HG03196 (cell line): ENCODE data around the gene CREB5.

ENCODE experiments used
- ATAC-seq: cut with Tn5 transposase; IDR thresholded peaks from one replicate; pipeline ENCODE4 v1.9.1; 2021; ENCODE audit not compliant: unreplicated experiment

CREB5 gene

DNA sequence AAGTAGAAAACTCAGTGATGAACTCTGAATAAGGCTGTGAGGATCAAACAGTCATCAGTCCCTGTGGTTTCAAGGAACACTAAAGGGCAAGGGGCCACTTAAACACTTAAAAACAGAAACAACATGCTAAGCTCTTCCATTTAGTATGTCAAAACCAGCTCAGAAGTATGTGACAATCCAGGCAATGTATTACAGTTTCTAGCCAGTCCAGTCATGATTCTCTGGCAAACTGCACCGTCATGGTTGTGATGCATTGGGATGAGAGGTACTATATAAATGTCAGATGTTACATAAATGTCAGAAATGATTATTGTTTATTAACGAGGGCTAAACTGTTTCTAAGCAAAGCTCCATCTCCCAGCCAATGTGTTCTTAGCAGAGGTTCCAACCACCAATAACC, 4.7 kb upstream of the CREB5 start:
- ATAC-seq, result no peak

GRCh38 chr7:28408105-28408959, 4.0 kb upstream of the CREB5 start:
- no peak for ATAC-seq

DNA sequence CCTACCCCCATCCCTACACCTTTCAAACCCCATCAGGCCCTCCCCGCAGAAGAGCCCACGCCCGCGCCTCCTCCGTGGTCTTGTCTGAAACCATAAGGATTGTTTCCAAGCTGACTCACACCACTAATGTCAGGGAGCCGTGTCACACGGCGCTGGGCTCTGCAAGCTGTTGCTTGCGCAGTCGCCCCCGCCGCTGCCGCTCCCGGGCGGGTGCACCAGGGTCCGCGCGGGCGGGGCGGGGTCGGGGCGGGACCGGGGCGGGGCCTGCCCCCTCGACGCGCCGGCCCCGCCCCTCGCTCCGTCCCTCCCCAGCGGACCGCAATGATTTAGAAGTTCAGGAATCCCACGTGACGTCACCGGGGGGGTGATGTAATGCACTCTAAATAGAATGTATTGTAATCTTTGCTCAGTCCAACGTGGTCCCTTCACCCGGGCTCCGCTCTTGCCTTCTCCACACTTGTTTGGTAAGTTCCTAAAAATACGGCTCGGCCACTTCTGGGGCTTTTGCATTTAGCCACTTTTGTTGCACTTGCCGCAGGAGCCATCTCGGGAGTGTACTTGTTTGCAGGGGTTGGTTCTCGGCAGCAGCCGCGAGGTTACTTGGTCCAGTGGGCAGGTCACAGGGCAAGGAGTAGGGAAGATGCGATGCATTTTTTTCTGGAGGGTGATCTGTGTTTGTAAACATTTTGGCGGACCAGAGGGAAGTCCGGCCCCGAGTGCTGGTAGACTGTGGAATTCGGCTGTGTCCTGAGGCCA, 3.2 kb upstream of the CREB5 start:
- no peak for ATAC-seq

DNA sequence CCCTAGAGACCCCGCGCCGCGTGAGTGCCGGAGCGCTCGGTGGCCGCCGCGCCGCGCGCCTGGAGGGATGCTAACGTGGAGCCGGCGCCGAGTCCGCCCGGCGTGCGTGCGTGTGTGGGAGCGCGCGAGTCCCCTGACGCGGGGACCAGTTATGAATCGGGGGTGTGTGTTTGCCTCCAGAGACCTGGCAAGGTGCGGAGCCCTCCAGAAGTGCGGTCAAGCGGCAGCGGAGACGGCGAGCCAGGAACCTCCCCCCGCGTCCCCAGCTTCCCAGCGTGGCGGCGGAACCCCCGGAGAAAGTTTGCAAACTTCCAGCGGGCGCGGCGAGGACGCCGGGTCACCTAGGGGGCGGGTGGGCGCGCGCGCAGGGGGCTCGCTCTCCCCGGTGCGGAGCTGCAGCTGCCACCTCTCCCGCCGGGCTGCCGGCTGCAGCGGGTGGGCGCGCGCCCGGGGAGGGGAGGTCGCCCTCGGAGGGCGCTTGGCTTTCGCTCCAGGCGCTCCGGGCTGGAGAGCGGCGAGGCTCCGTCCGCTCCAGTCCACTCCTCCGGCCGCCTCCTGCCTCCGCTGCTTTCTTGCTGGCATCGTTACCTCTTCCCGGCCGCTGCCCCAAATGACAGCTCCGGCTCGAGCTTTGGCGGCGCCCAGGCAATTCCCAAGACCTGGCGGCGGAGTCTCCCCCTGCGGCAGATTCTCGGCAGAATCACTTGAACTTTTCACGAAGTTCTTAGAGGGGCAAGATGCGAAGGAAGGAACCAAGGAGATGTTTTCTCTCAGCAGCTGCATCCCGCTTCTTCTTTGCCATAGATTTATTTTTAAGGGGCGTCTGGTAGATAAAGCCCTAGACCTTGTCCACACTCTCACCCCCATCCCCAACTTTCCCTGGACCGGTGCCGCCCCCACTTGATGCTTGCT, 2.3 kb upstream of the CREB5 start:
- no peak for ATAC-seq

GRCh38 chr7:28410628-28411531, 1.4 kb upstream of the CREB5 start:
- ATAC-seq, result no peak

DNA sequence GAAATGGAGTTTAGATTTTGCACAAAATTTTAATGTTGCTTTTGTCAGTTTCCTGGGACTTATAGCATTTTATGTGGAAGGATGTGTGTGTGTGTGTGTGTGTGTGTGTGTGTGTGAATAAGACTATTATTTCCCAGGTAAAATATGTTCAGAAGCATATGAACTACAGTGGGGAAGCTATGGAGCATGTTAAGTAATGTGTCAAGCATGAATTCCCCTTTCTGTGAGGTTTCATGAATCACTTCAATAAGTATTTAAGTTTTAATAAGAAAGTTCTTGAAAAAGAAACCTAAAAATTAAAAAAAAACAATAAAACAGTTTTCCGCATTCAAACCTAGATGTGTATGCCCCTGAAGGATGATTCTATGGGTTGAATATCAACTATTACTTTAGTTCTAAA, 693 bp downstream of the CREB5 start:
- no peak for ATAC-seq

DNA sequence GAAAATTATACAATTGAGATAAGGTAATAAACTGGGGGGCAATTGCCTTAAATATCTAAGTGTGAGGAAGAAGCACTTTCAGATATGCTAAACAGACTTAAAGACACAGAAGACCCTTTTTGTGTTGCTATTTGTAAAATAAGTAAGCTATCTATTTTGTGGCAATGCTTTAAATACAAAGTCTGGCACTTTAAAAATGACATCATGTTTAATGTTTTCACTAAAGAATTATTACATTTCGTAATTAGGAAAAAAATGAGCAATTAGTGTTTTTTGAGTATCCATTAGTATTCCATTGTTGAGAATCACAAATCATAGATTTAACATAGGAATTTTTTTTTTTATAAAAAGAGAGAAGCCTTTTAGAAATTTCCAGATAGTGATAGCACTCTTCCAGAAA, 2.1 kb downstream of the CREB5 start:
- no peak for ATAC-seq

DNA sequence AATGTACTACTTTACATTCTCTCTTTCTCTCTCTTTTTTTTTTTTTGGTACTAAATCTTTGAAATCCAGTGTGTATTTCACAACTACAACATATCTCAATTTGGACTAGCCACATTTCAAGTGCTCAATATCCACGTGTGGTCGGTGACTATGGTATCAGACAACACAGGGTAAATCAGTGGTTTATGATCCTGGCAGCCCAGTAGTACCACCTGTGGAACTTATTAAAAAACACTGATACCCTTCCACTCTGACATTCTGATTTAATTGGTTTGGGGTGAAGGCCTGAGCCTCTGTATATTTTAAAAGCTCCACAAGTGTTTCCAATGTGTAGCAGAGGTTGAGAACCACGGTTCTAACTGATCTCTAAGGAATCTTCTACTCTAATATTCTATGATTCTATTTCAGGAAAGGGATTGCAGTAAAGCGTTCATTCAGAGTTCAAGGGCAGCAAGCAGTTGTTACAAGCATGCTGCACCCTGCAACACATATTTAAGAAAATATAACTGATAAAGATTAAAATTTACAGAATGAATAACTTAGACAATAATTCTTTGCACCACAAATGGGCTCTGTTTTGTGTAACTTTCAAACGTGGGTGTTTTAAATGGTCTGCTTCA, 5.1 kb downstream of the CREB5 start:
- ATAC-seq, result no peak

DNA sequence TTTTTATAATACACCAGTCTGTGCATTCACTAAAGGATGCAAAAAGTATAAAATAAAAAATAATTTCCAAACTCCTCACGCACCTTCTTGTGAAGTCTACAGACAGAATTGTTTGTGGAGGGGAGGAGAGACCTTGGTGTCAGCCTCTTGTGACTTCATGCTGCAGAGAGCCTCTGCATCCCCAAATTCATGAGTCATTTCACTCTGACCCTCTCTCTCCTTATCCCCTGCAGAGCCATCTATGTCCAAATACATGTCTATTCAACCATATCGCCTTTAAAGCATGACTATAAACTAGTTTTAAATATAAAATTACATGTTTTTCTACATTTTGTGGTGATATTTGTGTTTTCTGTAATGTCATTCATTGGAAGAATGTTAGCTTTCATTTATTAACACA, 6.0 kb downstream of the CREB5 start:
- ATAC-seq, result no peak

GRCh38 chr7:28418966-28419365, 6.6 kb downstream of the CREB5 start:
- ATAC-seq, result no peak

DNA sequence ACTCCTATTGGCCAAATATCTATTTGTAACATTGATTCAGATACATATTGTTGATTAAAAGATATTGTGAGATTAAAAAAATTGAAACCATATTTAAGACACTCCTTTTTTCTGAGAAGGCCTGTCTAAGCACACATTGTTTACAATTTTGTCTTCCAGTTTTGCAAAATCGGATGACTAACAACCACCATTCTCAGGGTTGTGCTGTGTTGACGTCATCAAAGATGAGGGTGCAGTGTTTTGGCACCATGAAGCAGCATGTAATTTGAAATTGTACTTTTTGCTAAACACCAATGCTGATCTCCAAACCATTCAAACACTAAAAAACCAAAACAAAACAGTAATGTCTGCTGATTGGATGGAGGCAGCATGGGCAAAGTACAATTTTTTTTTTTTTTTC, 7.4 kb downstream of the CREB5 start:
- ATAC-seq, result no peak

GRCh38 chr7:28423112-28423511, 10.8 kb downstream of the CREB5 start:
- ATAC-seq, result no peak

DNA sequence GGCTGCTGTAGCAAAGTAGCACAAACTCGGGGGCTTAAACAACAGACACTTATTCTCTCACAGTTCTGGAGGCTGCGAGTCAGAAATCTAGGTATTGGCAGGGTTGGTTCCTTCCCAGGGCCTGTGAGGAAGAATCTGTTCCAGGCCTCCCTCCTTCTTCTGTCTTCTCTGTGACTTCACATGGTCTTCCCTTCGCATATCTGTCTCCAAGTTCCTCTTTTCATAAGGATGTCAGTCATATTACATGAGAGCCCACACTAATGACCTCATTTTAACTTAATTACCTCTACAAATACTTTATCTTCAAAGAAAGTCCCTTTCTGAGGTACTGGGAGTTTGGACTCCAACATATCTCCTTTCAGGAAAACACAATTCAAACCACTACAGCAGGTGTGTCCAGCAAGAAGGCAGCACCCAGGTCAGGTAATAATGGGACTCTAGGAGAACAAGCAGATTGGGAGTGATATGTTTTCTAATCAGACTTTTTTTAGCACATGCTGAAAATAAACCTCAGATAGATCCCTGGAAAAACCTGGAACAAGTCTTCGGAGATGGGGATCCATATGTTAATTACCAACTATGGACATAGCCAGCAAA, 11.7 kb downstream of the CREB5 start:
- no peak for ATAC-seq

DNA sequence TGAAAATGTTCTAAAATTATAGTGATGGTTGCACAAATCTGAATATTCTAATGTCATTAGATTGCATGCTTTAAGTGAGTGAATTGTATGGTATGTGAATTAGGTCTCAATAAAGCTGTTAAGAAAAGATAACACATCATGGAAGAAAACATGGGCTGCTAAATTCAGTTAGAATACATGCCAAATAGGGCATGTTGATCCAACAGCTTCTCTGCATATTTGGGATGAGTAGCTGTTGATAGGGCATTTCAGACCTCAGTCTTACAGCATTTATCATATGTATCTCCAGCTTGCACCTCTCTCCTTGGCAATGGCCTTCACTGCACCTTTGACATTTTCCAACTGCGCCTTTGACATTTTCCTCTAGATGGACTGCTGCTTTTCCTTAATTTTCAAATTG, 13.2 kb downstream of the CREB5 start:
- ATAC-seq, result no peak

DNA sequence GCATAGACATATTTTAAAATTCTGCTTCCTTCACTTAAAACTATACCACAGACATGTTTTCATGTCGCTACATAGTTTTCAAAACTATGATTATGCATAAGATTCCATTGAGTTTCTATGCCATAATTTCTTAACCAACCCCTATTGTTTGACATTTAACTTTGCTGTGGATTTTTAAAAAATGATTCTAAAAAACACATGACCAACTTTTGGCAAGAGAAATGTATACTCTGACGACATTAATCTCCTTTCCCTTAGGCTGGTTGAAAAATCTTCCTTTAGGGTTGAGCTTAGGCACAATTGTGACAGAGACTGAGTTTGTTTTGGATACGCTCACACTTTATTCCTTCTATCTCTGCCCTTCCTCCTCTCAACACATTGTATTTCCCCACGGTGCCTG, 14.9 kb downstream of the CREB5 start:
- no peak for ATAC-seq

- no peak for ATAC-seq
These were observed 18.3 kb downstream of the CREB5 start for GRCh38 chr7:28430616-28431015.

DNA sequence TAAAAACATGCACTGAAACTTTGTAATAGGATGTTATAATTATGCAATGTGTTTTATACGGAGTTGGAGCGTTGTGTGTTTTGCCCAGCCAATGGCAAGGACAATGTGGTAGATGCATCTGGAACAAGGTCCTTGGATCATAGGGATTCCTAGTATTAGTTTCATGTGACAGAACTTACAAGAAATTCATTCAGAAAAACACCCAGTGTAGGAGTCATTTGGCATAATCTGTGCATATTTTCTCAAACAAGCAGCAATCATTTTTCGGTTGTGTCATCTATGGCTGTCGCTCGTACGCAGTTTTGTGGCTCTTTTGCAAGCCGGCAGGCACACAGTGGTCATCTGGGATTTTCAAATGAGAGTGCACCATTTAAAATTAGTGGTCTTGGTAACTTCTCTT, 19.8 kb downstream of the CREB5 start:
- ATAC-seq, result no peak

DNA sequence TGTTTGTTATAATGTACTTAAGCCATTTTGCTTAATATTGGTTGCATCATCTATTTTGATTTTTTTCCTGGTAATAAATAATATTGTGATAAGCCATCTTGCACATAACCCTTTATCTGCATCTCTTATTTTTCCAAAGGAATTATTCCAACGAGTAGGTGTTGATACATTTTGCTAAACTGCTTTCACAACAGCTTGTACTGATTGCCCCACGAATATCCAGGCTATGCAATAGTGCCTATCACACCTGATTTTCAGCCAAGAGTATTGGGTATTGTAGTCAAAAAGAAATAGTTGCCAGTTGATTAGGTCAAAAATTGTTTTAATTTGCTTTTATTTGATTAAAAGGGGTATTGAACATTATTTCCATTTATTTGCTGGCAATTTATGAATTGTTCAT, 20.7 kb downstream of the CREB5 start:
- ATAC-seq, result no peak

GRCh38 chr7:28433699-28434219, 21.4 kb downstream of the CREB5 start:
- ATAC-seq, result no peak
